HEK293 (cell line): ENCODE data around the gene ZNF771.

Source experiments
- GLI2 ChIP-seq: fragments of 450-650 bp; formaldehyde crosslinking; IDR thresholded peaks from 2 replicates; pipeline ENCODE4; 2017; ENCODE audit warnings: missing biosample characterization, missing genetic modification characterization, low read depth, borderline replicate concordance
- HOXC10 ChIP-seq: sonication (generic); formaldehyde crosslinking; IDR thresholded peaks from 2 replicates; pipeline ENCODE4 v1.8.1; 2023; ENCODE audit warnings: mild to moderate bottlenecking, missing genetic modification reagents
- IKZF3 ChIP-seq: fragments of 450-650 bp; IDR thresholded peaks from 2 replicates; pipeline ENCODE4 v1.5.0; 2018; ENCODE audit warnings: missing biosample characterization, mild to moderate bottlenecking, missing genetic modification characterization, moderate library complexity
- KLF1 ChIP-seq: fragments of 450-650 bp; formaldehyde crosslinking; IDR thresholded peaks from 2 replicates; pipeline ENCODE4 v1.5.1; 2016; ENCODE audit warnings: missing biosample characterization, missing genetic modification characterization
- KLF7 ChIP-seq: fragments of 450-650 bp; formaldehyde crosslinking; IDR thresholded peaks from 2 replicates; pipeline ENCODE4 v1.5.1; 2016; ENCODE audit warnings: missing biosample characterization, missing genetic modification characterization, borderline replicate concordance
- MEIS1 ChIP-seq: sonication (generic); formaldehyde crosslinking; IDR thresholded peaks from 2 replicates; pipeline ENCODE4 v1.8.1; 2022; ENCODE audit warnings: missing genetic modification reagents, mild to moderate bottlenecking, borderline replicate concordance
- SP7 ChIP-seq: fragments of 450-650 bp; formaldehyde crosslinking; IDR thresholded peaks from 2 replicates; pipeline ENCODE4 v1.5.1; 2016; ENCODE audit warnings: missing biosample characterization, missing genetic modification characterization
- YY2 ChIP-seq: fragments of 450-650 bp; formaldehyde crosslinking; IDR thresholded peaks from 2 replicates; pipeline ENCODE4 v1.5.1; 2016; ENCODE audit warnings: missing biosample characterization, missing genetic modification characterization
- ZIC2 ChIP-seq: fragments of 450-650 bp; formaldehyde crosslinking; IDR thresholded peaks from 2 replicates; pipeline ENCODE4 v1.5.1; 2016; ENCODE audit warnings: missing biosample characterization, missing genetic modification characterization
- ZNF292 ChIP-seq: fragments of 450-650 bp; formaldehyde crosslinking; IDR thresholded peaks from 2 replicates; pipeline ENCODE4 v1.5.1; 2016; ENCODE audit warnings: low read depth, missing biosample characterization, missing genetic modification characterization, borderline replicate concordance
- ZNF560 ChIP-seq: fragments of 450-650 bp; formaldehyde crosslinking; IDR thresholded peaks from 2 replicates; pipeline ENCODE4 v1.5.1; 2017; ENCODE audit warnings: missing biosample characterization, missing genetic modification characterization, borderline replicate concordance
- ZNF670 ChIP-seq: fragments of 450-650 bp; formaldehyde crosslinking; IDR thresholded peaks from 2 replicates; pipeline ENCODE4 v1.5.1; 2016; ENCODE audit warnings: missing biosample characterization, missing genetic modification characterization, low read depth
- ZNF777 ChIP-seq: fragments of 450-650 bp; formaldehyde crosslinking; IDR thresholded peaks from 2 replicates; pipeline ENCODE4 v1.5.1; 2017; ENCODE audit warnings: missing biosample characterization, missing genetic modification characterization, borderline replicate concordance
- ZNF785 ChIP-seq: fragments of 450-650 bp; formaldehyde crosslinking; IDR thresholded peaks from 2 replicates; pipeline ENCODE4 v1.5.1; 2016; ENCODE audit warnings: missing biosample characterization, missing genetic modification characterization
- TF ChIP-seq, protein P1 (sequence below): fragments of 450-650 bp; formaldehyde crosslinking; IDR thresholded peaks from 2 replicates; pipeline ENCODE4 v1.5.1; 2016; ENCODE audit warnings: missing biosample characterization, missing genetic modification characterization
- TF ChIP-seq, protein P2 (sequence below): fragments of 450-650 bp; formaldehyde crosslinking; IDR thresholded peaks from 2 replicates; pipeline ENCODE4 v1.5.1; 2016; ENCODE audit warnings: missing biosample characterization, missing genetic modification characterization
- TF ChIP-seq, protein P3 (sequence below): sonication (generic); formaldehyde crosslinking; IDR thresholded peaks from 2 replicates; pipeline ENCODE4 v1.8.1; 2022; ENCODE audit warnings: mild to moderate bottlenecking, moderate library complexity, missing genetic modification reagents
- TF ChIP-seq, protein P4 (sequence below): fragments of 450-650 bp; formaldehyde crosslinking; IDR thresholded peaks from 2 replicates; pipeline ENCODE4 v1.5.1; 2016; ENCODE audit warnings: missing biosample characterization, missing genetic modification characterization
- TF ChIP-seq, protein P5 (sequence below): fragments of 450-650 bp; formaldehyde crosslinking; IDR thresholded peaks from 2 replicates; pipeline ENCODE4 v1.5.1; 2016; ENCODE audit warnings: missing biosample characterization, missing genetic modification characterization, borderline replicate concordance
- TF ChIP-seq, protein P6 (sequence below): fragments of 450-650 bp; formaldehyde crosslinking; IDR thresholded peaks from 2 replicates; pipeline ENCODE4 v1.5.1; 2017; ENCODE audit warnings: missing biosample characterization, missing genetic modification characterization
- TF ChIP-seq, protein P7 (sequence below): fragments of 450-650 bp; formaldehyde crosslinking; IDR thresholded peaks from 2 replicates; pipeline ENCODE4 v1.5.1; 2016; ENCODE audit warnings: missing biosample characterization, missing genetic modification characterization, low read depth
- TF ChIP-seq, protein P8 (sequence below): fragments of 450-650 bp; formaldehyde crosslinking; IDR thresholded peaks from 2 replicates; pipeline ENCODE4 v1.5.1; 2016; ENCODE audit warnings: missing biosample characterization, missing genetic modification characterization

ZNF771 gene

DNA sequence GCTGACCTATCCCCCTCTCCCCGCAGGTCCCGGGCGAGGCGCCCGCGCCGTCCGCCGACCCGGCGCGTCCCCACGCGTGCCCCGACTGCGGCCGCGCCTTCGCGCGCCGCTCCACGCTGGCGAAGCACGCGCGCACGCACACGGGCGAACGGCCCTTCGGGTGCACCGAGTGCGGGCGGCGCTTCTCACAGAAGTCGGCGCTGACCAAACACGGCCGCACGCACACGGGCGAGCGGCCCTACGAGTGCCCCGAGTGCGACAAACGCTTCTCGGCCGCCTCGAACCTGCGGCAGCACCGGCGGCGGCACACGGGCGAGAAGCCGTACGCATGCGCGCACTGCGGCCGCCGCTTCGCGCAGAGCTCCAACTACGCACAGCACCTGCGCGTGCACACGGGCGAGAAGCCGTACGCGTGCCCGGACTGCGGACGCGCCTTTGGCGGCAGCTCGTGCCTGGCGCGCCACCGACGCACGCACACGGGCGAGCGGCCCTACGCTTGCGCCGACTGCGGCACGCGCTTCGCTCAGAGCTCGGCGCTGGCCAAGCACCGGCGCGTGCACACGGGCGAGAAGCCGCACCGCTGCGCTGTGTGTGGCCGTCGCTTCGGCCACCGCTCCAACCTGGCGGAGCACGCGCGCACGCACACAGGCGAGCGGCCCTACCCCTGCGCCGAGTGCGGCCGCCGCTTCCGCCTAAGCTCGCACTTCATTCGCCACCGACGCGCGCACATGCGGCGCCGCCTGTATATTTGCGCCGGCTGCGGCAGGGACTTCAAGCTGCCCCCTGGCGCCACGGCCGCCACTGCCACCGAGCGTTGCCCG is 10.3 kb downstream of the ZNF771 start (continued):
- no peak for TF ChIP-seq ZNF560 (tag by site-specific recombination)
- TF ChIP-seq SP7 (tag by site-specific recombination): peak; percentile 40; the same call in 1 of the 2 replicates
- TF ChIP-seq, protein P1, sequence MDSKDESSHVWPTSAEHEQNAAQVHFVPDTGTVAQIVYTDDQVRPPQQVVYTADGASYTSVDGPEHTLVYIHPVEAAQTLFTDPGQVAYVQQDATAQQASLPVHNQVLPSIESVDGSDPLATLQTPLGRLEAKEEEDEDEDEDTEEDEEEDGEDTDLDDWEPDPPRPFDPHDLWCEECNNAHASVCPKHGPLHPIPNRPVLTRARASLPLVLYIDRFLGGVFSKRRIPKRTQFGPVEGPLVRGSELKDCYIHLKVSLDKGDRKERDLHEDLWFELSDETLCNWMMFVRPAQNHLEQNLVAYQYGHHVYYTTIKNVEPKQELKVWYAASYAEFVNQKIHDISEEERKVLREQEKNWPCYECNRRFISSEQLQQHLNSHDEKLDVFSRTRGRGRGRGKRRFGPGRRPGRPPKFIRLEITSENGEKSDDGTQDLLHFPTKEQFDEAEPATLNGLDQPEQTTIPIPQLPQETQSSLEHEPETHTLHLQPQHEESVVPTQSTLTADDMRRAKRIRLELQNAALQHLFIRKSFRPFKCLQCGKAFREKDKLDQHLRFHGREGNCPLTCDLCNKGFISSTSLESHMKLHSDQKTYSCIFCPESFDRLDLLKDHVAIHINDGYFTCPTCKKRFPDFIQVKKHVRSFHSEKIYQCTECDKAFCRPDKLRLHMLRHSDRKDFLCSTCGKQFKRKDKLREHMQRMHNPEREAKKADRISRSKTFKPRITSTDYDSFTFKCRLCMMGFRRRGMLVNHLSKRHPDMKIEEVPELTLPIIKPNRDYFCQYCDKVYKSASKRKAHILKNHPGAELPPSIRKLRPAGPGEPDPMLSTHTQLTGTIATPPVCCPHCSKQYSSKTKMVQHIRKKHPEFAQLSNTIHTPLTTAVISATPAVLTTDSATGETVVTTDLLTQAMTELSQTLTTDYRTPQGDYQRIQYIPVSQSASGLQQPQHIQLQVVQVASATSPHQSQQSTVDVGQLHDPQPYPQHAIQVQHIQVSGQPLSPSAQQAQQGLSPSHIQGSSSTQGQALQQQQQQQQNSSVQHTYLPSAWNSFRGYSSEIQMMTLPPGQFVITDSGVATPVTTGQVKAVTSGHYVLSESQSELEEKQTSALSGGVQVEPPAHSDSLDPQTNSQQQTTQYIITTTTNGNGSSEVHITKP: no peak
- TF ChIP-seq, protein P2, sequence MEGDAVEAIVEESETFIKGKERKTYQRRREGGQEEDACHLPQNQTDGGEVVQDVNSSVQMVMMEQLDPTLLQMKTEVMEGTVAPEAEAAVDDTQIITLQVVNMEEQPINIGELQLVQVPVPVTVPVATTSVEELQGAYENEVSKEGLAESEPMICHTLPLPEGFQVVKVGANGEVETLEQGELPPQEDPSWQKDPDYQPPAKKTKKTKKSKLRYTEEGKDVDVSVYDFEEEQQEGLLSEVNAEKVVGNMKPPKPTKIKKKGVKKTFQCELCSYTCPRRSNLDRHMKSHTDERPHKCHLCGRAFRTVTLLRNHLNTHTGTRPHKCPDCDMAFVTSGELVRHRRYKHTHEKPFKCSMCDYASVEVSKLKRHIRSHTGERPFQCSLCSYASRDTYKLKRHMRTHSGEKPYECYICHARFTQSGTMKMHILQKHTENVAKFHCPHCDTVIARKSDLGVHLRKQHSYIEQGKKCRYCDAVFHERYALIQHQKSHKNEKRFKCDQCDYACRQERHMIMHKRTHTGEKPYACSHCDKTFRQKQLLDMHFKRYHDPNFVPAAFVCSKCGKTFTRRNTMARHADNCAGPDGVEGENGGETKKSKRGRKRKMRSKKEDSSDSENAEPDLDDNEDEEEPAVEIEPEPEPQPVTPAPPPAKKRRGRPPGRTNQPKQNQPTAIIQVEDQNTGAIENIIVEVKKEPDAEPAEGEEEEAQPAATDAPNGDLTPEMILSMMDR: peak; percentile 89
- TF ChIP-seq ZNF292 (tag by site-specific recombination): no peak
- no peak for TF ChIP-seq IKZF3
- TF ChIP-seq, protein P3, sequence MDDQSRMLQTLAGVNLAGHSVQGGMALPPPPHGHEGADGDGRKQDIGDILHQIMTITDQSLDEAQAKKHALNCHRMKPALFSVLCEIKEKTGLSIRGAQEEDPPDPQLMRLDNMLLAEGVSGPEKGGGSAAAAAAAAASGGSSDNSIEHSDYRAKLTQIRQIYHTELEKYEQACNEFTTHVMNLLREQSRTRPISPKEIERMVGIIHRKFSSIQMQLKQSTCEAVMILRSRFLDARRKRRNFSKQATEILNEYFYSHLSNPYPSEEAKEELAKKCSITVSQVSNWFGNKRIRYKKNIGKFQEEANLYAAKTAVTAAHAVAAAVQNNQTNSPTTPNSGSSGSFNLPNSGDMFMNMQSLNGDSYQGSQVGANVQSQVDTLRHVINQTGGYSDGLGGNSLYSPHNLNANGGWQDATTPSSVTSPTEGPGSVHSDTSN: peak; percentile 96
- no peak for TF ChIP-seq MEIS1 (CRISPR knock-in tag)
- TF ChIP-seq, protein P4, sequence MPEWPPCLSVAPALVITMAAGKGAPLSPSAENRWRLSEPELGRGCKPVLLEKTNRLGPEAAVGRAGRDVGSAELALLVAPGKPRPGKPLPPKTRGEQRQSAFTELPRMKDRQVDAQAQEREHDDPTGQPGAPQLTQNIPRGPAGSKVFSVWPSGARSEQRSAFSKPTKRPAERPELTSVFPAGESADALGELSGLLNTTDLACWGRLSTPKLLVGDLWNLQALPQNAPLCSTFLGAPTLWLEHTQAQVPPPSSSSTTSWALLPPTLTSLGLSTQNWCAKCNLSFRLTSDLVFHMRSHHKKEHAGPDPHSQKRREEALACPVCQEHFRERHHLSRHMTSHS (tag by site-specific recombination): peak; percentile 52; the same call in 1 of the 2 replicates
- TF ChIP-seq HOXC10: 0 out of 2 replicates have a peak, but pooled peaks have one; percentile 38
- no peak for TF ChIP-seq GLI2 (tag by site-specific recombination)
- TF ChIP-seq, protein P5, sequence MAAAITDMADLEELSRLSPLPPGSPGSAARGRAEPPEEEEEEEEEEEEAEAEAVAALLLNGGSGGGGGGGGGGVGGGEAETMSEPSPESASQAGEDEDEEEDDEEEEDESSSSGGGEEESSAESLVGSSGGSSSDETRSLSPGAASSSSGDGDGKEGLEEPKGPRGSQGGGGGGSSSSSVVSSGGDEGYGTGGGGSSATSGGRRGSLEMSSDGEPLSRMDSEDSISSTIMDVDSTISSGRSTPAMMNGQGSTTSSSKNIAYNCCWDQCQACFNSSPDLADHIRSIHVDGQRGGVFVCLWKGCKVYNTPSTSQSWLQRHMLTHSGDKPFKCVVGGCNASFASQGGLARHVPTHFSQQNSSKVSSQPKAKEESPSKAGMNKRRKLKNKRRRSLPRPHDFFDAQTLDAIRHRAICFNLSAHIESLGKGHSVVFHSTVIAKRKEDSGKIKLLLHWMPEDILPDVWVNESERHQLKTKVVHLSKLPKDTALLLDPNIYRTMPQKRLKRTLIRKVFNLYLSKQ: no peak
- TF ChIP-seq, protein P6, sequence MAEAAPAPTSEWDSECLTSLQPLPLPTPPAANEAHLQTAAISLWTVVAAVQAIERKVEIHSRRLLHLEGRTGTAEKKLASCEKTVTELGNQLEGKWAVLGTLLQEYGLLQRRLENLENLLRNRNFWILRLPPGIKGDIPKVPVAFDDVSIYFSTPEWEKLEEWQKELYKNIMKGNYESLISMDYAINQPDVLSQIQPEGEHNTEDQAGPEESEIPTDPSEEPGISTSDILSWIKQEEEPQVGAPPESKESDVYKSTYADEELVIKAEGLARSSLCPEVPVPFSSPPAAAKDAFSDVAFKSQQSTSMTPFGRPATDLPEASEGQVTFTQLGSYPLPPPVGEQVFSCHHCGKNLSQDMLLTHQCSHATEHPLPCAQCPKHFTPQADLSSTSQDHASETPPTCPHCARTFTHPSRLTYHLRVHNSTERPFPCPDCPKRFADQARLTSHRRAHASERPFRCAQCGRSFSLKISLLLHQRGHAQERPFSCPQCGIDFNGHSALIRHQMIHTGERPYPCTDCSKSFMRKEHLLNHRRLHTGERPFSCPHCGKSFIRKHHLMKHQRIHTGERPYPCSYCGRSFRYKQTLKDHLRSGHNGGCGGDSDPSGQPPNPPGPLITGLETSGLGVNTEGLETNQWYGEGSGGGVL (tag by site-specific recombination): no peak
- TF ChIP-seq, protein P7, sequence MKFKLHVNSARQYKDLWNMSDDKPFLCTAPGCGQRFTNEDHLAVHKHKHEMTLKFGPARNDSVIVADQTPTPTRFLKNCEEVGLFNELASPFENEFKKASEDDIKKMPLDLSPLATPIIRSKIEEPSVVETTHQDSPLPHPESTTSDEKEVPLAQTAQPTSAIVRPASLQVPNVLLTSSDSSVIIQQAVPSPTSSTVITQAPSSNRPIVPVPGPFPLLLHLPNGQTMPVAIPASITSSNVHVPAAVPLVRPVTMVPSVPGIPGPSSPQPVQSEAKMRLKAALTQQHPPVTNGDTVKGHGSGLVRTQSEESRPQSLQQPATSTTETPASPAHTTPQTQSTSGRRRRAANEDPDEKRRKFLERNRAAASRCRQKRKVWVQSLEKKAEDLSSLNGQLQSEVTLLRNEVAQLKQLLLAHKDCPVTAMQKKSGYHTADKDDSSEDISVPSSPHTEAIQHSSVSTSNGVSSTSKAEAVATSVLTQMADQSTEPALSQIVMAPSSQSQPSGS (tag by site-specific recombination): no peak
- TF ChIP-seq, protein P8, sequence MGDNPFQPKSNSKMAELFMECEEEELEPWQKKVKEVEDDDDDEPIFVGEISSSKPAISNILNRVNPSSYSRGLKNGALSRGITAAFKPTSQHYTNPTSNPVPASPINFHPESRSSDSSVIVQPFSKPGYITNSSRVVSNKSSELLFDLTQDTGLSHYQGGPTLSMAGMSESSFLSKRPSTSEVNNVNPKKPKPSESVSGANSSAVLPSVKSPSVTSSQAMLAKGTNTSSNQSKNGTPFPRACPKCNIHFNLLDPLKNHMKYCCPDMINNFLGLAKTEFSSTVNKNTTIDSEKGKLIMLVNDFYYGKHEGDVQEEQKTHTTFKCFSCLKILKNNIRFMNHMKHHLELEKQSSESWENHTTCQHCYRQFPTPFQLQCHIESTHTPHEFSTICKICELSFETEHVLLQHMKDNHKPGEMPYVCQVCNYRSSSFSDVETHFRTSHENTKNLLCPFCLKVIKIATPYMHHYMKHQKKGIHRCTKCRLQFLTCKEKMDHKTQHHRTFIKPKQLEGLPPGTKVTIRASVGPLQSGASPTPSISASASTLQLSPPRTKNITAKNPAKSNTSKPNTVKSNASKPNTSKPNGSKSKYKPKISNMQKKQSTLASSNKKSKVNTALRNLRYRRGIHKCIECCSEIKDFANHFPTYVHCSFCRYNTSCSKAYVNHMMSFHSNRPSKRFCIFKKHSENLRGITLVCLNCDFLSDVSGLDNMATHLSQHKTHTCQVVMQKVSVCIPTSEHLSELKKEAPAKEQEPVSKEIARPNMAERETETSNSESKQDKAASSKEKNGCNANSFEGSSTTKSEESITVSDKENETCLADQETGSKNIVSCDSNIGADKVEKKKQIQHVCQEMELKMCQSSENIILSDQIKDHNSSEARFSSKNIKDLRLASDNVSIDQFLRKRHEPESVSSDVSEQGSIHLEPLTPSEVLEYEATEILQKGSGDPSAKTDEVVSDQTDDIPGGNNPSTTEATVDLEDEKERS (tag by site-specific recombination): no peak
- TF ChIP-seq KLF7 (tag by site-specific recombination): no peak
- TF ChIP-seq KLF1 (tag by site-specific recombination): peak; percentile 29; the same call in 1 of the 2 replicates
- TF ChIP-seq ZIC2 (tag by site-specific recombination): peak; percentile 78
- TF ChIP-seq ZNF670: no peak
- TF ChIP-seq YY2 (tag by site-specific recombination): no peak
- no peak for TF ChIP-seq ZNF785 (tag by site-specific recombination)
- no peak for TF ChIP-seq ZNF777 (tag by site-specific recombination)
